Endodermal cell (in vitro differentiated cells): ENCODE results near the gene JSRP1. TPM values are rescaled to one million over a fixed set of nuclear protein-coding genes. Genes with fewer than 3 reads are reported as not detected.

ENCODE experiments used
- DNase-seq: peaks from one replicate; pipeline ENCODE4 v3.0.0-alpha.2; 2017
- H3K27ac ChIP-seq: 2 replicates; pipeline ENCODE4 v1.5.1; 2013; ENCODE audit warnings: mild to moderate bottlenecking, low read depth, low read length, moderate library complexity
- H3K27me3 ChIP-seq: 2 replicates; pipeline ENCODE4 v1.6.1; 2013; ENCODE audit warnings: mild to moderate bottlenecking, low read length, moderate library complexity; ENCODE audit not compliant: insufficient read depth, control insufficient read depth, poor library complexity, severe bottlenecking
- H3K36me3 ChIP-seq: 2 replicates; pipeline ENCODE4 v1.7.0; 2013; ENCODE audit warnings: mild to moderate bottlenecking, low read length, moderate library complexity; ENCODE audit not compliant: control insufficient read depth, insufficient read depth
- H3K4me1 ChIP-seq: one replicate; pipeline ENCODE4 v1.7.0; 2013; ENCODE audit warnings: low read length; ENCODE audit not compliant: control insufficient read depth, insufficient read depth
- H3K4me3 ChIP-seq: 2 replicates; pipeline ENCODE4 v1.5.1; 2013; ENCODE audit warnings: mild to moderate bottlenecking, low read length, moderate library complexity
- H3K9ac ChIP-seq: 2 replicates; pipeline ENCODE4 v1.6.1; 2013; ENCODE audit warnings: mild to moderate bottlenecking, low read length, moderate library complexity; ENCODE audit not compliant: poor library complexity, severe bottlenecking; ENCODE audit errors: extremely low read depth
- H3K9me3 ChIP-seq: 2 replicates; pipeline ENCODE4 v1.6.1; 2013; ENCODE audit warnings: mild to moderate bottlenecking, low read length, moderate library complexity; ENCODE audit not compliant: control insufficient read depth
- H3K27ac Mint-ChIP-seq: 2 replicates; pipeline ENCODE4 v1.8.0; 2020; ENCODE audit warnings: mixed read lengths
- H3K27me3 Mint-ChIP-seq: 2 replicates; pipeline ENCODE4 v1.8.0; 2021; ENCODE audit warnings: mild to moderate bottlenecking, mixed read lengths; ENCODE audit not compliant: insufficient read depth
- H3K36me3 Mint-ChIP-seq: 2 replicates; pipeline ENCODE4 v1.8.0; 2020; ENCODE audit warnings: low read depth, mixed read lengths
- H3K4me1 Mint-ChIP-seq: 2 replicates; pipeline ENCODE4 v1.8.0; 2020; ENCODE audit warnings: mixed read lengths
- H3K4me3 Mint-ChIP-seq: 2 replicates; pipeline ENCODE4 v1.8.0; 2020; ENCODE audit warnings: mild to moderate bottlenecking, moderate library complexity, mixed read lengths
- H3K9me3 Mint-ChIP-seq: 2 replicates; pipeline ENCODE4 v1.8.0; 2020; ENCODE audit warnings: mild to moderate bottlenecking, mixed read lengths
- WGBS, 2 experiments: methylation state at CpG; one replicate each; pipeline versions ENCODE4 v1.1.5 to v1.1.7; 2013; ENCODE audit warnings: missing lambda C conversion rate in 2 of 2, mixed read lengths in 1 of 2; ENCODE audit not compliant: insufficient coverage in 1 of 2, insufficient read length in 1 of 2; 5-methylcytosine and 5-hydroxymethylcytosine counted together
- total RNA-seq, 2 donors: library from RNA; stranded (reverse); fragmentation: NEBNext Ultra II Directional in 1 of 2; extraction: Animal tissue kit (Norgen Biotek cat#: 25700) in 1 of 2; gene quantifications; 2 replicates in 1 of 2; 3 replicates in 1 of 2; pipeline ENCODE4 v1.2.1, GENCODE V29; 2021
- TF ChIP-seq, protein P1 (sequence below): fragments of 200-600 bp; sonication (generic); conservative IDR thresholded peaks from 2 replicates; pipeline ENCODE4 v1.5.0; 2021; ENCODE audit warnings: antibody characterized with exemption, mild to moderate bottlenecking

JSRP1 gene
- total RNA-seq, 2 donors from 2014 or later: 0.66 to 0.89 TPM

DNA sequence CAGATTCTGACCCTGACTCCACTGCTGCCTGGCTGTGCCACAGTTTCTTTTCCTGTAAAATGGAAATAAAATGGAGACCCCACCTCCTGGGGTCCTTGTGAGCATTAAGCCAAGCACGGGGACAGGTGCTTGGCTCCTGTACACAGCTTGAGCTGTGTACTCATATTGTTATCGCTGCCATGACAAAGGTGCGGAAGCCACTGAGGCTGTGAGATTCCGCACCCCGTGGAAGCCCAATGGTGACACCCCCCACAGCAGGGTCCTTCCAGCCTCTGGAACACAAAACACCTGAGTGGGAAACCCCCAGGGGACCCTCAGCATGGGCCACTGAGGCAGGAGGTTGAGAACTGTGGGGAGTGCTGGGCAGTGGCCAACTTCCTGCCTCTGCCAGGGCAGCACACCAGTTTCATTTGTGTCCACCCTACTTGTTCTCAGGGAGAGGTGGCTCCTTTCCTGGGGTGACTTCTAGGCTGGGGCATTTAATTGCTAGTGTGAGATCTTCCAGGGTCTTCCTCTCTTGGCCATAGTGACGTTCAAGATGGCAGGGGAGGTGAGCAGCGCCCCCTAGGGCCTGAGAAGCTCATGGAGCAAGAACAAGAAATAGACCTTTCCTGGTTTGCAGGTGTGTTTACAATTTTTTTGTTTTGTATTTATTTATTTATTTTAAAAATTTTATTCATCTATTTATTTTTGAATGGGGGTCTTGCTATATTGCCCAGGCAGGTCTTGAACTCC, 5.4 kb upstream of the JSRP1 start:
- Mint-ChIP-seq H3K27ac (no peak overlapping the region), H3K36me3 (no peaks in the 10 kb centered on the region), H3K4me3 (no peak overlapping the region), H3K4me1 (no peaks in the 10 kb centered on the region), H3K9me3 (no peaks in the 10 kb centered on the region), H3K27me3 (peaks cover 1% of the 10 kb centered on the region)
- Histone ChIP-seq H3K4me1 (no peaks in the 10 kb centered on the region), H3K9me3 (no peaks in the 10 kb centered on the region), H3K9ac (no peak overlapping the region), H3K27me3 (no peaks in the 10 kb centered on the region), H3K36me3 (no peaks in the 10 kb centered on the region), H3K27ac (no peak overlapping the region), H3K4me3 (no peak overlapping the region)
- peak; percentile 84 for DNase-seq
- 75 to 87% methylated on average over 5 to 7 of the region's 7 CpGs for WGBS, 2 experiments
- TF ChIP-seq, protein P1, sequence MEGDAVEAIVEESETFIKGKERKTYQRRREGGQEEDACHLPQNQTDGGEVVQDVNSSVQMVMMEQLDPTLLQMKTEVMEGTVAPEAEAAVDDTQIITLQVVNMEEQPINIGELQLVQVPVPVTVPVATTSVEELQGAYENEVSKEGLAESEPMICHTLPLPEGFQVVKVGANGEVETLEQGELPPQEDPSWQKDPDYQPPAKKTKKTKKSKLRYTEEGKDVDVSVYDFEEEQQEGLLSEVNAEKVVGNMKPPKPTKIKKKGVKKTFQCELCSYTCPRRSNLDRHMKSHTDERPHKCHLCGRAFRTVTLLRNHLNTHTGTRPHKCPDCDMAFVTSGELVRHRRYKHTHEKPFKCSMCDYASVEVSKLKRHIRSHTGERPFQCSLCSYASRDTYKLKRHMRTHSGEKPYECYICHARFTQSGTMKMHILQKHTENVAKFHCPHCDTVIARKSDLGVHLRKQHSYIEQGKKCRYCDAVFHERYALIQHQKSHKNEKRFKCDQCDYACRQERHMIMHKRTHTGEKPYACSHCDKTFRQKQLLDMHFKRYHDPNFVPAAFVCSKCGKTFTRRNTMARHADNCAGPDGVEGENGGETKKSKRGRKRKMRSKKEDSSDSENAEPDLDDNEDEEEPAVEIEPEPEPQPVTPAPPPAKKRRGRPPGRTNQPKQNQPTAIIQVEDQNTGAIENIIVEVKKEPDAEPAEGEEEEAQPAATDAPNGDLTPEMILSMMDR: peak; percentile 87

DNA sequence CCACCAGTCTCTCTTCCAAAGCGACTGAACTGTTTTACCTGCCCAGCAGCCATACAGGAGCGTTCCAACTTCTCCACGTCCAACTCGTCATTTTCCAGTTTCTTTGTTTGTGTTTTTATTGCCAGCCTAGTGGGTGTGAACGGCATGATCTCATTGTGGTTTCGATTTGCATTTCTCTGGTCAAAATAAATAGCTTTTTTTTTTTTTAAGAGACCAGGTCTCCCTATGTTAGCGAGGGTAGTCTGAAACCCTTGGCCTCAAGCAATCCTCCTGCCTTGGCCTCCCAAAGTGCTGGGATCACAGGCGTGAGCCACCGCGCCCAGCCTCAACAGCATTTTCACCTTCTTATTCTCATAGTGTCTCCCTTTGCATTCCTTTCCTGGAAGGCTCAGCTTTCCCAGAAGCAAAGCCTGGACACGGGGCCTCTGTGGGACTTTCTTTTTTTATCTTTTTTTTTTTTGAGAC, 4.2 kb upstream of the JSRP1 start:
- H3K9me3 ChIP-seq: no peaks in the 10 kb centered on the region
- no peak for DNase-seq
- no peak overlapping the region for H3K4me3 Mint-ChIP-seq
- no peaks in the 10 kb centered on the region for H3K9me3 Mint-ChIP-seq
- no peaks in the 10 kb centered on the region for H3K36me3 ChIP-seq
- no peaks in the 10 kb centered on the region for H3K4me1 Mint-ChIP-seq
- peaks cover 1% of the 10 kb centered on the region for H3K27me3 Mint-ChIP-seq
- H3K27ac ChIP-seq: no peak overlapping the region
- H3K27ac Mint-ChIP-seq: no peak overlapping the region
- TF ChIP-seq, protein P1: no peak
- H3K27me3 ChIP-seq: no peaks in the 10 kb centered on the region
- 92 to 96% methylated on average over 9 to 11 of the region's 11 CpGs for WGBS, 2 experiments
- no peaks in the 10 kb centered on the region for H3K36me3 Mint-ChIP-seq
- H3K4me1 ChIP-seq: no peaks in the 10 kb centered on the region
- H3K4me3 ChIP-seq: no peak overlapping the region
- no peak overlapping the region for H3K9ac ChIP-seq

DNA sequence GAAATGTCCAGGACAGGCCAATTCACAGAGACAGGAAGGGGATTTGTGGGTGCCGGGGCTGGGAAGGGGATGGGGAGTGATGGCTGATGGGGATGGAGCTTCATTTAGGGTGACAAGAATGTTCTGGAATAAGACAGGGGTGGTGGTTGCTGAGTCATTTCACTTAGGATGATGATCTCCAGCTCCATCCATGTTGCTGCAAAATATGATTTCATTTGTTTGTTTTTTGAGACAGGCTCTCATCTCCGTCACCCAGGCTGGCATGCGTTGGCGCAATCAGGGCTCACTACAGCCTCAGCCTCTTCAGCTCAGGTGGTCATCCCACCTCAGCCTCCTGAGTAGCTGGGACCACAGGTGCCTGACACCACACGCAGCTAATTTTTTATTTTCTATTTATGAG, 3.1 kb upstream of the JSRP1 start:
- Mint-ChIP-seq H3K27me3 (peaks cover 1% of the 10 kb centered on the region), H3K36me3 (no peaks in the 10 kb centered on the region), H3K4me1 (no peaks in the 10 kb centered on the region), H3K9me3 (no peaks in the 10 kb centered on the region), H3K4me3 (no peak overlapping the region), H3K27ac (no peak overlapping the region)
- WGBS, 2 experiments: 96 to 97% methylated on average over 4 to 5 of the region's 5 CpGs
- H3K27me3 ChIP-seq: no peaks in the 10 kb centered on the region
- no peak overlapping the region for H3K27ac ChIP-seq
- H3K9me3 ChIP-seq: no peaks in the 10 kb centered on the region
- DNase-seq: no peak
- no peaks in the 10 kb centered on the region for H3K36me3 ChIP-seq
- no peak overlapping the region for H3K9ac ChIP-seq
- no peak overlapping the region for H3K4me3 ChIP-seq
- TF ChIP-seq, protein P1: no peak
- H3K4me1 ChIP-seq: no peaks in the 10 kb centered on the region
